Activated naive CD8-positive, alpha-beta T cell treated with anti-CD3 and anti-CD28 coated beads, Interleukin-2, amount 10 ng/mL, durations not matched to agents 7 days and 5 days (primary cell): ENCODE results near the gene RFX1. TPM values are rescaled to one million over a fixed set of nuclear protein-coding genes. Genes with fewer than 3 reads are reported as not detected.
"Not testable (repeated sequence)": the region's sequence is repeated elsewhere in the genome, so short reads cannot be mapped to it uniquely, and the experiment has no call there.

ENCODE experiments used
- ATAC-seq: fragments of 150-1000 bp; cut with Tn5 transposase; one replicate; pipeline ENCODE4 v1.10.0; 2021; ENCODE audit warnings: low read depth, moderate library complexity
- POLR2A ChIA-PET: fragments of 350-600 bp; sonication (Branson Sonifier 250); formaldehyde crosslinking; loops from one replicate; lab custom pipeline; 2021; ENCODE audit warnings: antibody characterized with exemption; lab: Charles Lee
- DNase-seq: peaks from one replicate; pipeline ENCODE4 v3.0.0; 2021
- H3K27ac Mint-ChIP-seq: one replicate; pipeline ENCODE4 v1.8.0; 2022; ENCODE audit warnings: mild to moderate bottlenecking, mixed read lengths
- H3K27me3 Mint-ChIP-seq: one replicate; pipeline ENCODE4 v1.8.0; 2022; ENCODE audit warnings: mild to moderate bottlenecking, moderate library complexity, mixed read lengths
- H3K36me3 Mint-ChIP-seq: one replicate; pipeline ENCODE4 v1.8.0; 2021; ENCODE audit warnings: mild to moderate bottlenecking, mixed read lengths
- H3K4me1 Mint-ChIP-seq: one replicate; pipeline ENCODE4 v1.8.0; 2021; ENCODE audit warnings: mixed read lengths
- H3K4me3 Mint-ChIP-seq: one replicate; pipeline ENCODE4 v1.8.0; 2022; ENCODE audit warnings: mild to moderate bottlenecking, moderate library complexity, mixed read lengths
- H3K9me3 Mint-ChIP-seq: one replicate; pipeline ENCODE4 v1.8.0; 2021; ENCODE audit warnings: mixed read lengths
- total RNA-seq, 2 experiments: library from RNA; stranded (reverse); gene quantifications; one replicate each; pipeline ENCODE4 v1.2.3, GENCODE V29; 2021

Gene RFX1
- total RNA-seq, 2 experiments from 2014 or later, result 17.7 to 22.2 TPM

DNA sequence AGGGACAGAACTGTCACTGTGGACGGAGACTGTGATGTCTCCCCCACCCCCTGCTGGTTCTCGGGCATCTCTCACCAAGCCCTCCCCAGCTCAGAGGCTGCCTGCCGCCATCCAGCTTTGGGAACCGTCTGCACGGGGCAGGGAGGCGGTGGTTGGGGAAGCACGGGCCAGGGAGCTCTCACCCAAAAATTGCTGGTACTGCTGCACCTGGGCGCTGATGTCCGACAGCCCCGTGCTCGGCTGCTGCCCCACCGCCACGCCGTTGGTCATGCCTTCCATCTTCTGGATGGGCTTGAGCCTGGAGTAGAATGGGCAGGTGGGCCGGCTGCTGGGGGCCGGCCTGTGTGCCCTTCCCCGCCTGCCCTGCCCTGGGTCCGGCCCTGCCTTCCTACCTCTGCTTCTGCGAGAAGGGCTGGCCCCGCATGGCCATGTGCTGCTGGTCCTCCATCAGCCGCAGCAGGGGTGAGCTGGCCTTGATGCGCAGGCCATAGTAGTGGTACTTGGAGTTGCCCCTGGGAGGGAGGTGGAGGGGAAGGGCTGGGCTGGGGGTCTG lies 37.7 kb downstream of the RFX1 start:
- Mint-ChIP-seq H3K36me3 (peaks cover 6% of the 10 kb centered on the region), H3K27ac (no peak overlapping the region), H3K27me3 (no peaks in the 10 kb centered on the region), H3K4me1 (no peaks in the 10 kb centered on the region), H3K4me3 (no peak overlapping the region), H3K9me3 (no peaks in the 10 kb centered on the region)
- POLR2A ChIA-PET, result interaction anchor here (1.2 kb wide), 1 partner anchor 64 kb away, joined by 5 read pairs; no protein-coding TSS in a partner anchor
- DNase-seq, result no peak
- no peak for ATAC-seq

DNA sequence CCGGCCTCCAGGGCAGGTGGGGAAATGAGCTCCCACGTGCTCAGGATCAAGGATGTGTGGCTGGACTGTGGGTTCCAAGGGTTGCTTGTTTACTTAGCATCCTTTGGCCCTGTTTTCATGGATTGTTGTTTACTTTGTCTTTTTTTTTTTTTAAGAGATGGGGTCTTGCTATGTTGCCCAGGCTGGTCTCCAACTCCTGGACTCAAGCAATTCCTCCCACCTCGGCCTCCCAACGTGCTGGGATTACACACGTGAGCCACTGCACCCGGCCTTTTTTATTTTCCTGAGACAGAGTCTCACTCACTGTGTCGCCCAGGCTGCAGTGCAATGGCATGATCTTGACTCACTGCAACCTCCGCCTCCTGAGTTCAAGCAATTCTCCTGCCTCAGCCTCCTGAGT lies 38.9 kb downstream of the RFX1 start:
- POLR2A ChIA-PET, ATAC-seq, H3K9me3 Mint-ChIP-seq, H3K27ac Mint-ChIP-seq, H3K27me3 Mint-ChIP-seq, H3K4me1 Mint-ChIP-seq, DNase-seq, H3K4me3 Mint-ChIP-seq, H3K36me3 Mint-ChIP-seq: not testable (repeated sequence)

DNA sequence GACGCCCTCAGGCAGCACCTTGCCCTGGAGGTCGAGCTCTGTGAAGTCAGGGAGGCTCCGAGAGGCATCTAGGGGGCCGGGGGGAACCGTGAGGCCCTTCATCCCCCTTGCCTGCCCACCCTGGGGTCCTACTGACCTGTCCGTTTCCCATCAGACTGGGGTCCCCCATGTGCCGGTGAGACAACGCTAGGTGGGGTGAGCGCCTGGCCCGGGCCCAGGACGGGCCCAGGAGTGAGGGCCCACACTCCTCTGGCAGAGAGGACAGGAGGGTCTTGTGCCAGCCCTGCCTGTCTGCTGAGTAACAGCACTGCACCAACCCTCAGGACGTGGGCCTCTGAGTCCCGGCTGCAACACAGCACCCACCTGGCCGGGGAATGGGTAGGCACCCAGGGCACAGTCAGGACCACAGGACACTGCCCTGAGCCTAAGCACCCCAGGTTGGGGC lies 39.4 kb downstream of the RFX1 start:
- POLR2A ChIA-PET, result no interaction called here
- no peak for ATAC-seq
- no peak overlapping the region for H3K4me3 Mint-ChIP-seq
- H3K36me3 Mint-ChIP-seq, result peaks cover 4% of the 10 kb centered on the region
- no peaks in the 10 kb centered on the region for H3K4me1 Mint-ChIP-seq
- no peaks in the 10 kb centered on the region for H3K27me3 Mint-ChIP-seq
- no peaks in the 10 kb centered on the region for H3K9me3 Mint-ChIP-seq
- no peak overlapping the region for H3K27ac Mint-ChIP-seq
- no peak for DNase-seq

DNA sequence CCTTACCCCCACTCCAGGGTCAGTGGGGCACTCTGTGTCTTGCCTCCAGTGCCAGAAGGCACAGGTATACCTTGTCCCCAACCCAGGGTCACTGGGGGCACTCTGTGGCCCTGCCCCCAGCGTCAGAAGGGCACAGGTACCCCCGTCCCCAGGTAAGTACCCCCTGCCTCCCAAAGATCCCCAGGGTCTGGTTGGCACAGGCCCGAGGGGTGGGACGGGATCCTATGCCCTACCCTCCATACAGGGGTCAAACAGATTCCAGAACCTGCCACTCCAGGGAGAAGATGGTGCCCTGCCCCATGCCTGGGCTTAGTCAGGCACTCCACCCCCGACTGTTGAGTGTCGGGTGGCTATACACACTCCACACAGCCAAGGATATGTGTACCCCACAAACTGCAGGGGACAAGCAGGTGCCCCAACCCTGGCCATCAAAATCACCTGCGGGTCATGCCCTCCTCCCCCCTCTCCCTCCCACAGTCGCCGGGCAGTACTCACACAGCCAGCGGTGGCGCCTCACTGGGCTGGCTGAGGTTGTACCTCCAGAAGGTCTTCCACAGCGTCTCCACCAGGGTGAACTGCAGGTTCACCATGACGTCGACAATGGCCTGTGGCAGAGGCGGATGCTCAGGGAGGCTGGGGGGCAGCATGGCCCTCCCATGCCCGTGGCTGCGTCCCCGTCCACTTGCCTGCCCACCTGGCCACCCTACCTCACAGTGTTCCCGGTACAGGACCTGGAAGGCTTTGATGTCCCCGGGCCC lies 40.0 kb downstream of the RFX1 start:
- POLR2A ChIA-PET, result no interaction called here
- peaks cover 4% of the 10 kb centered on the region for H3K36me3 Mint-ChIP-seq
- H3K4me3 Mint-ChIP-seq, result no peak overlapping the region
- H3K27ac Mint-ChIP-seq, result no peak overlapping the region
- DNase-seq (no peak), ATAC-seq (no peak)
- H3K27me3 Mint-ChIP-seq, result no peaks in the 10 kb centered on the region
- no peaks in the 10 kb centered on the region for H3K9me3 Mint-ChIP-seq
- no peaks in the 10 kb centered on the region for H3K4me1 Mint-ChIP-seq

DNA sequence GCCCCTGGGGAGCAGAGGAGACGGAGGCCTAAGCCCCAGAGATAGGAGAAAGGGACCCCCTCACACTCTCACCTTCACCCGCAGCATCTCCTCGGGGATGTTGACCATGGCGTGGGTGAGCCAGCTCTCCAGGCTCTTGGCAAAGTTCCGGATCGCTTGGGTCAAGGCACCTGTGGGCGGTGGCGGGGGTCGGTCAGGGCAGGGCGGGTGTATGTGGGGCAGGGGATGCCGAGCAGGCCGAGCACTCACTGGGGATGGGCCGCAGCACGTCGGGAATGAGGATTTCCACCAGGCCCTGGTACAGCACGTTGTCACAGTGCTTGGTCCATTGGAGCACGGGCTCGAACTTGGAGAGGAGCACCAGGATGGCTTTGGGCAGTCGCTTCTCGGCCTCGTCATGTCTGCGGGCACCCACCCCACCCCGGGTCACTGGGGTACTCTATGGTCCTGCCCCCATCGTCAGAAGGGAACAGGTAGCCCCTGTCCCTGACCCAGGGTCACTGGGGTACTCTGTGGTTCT lies 40.7 kb downstream of the RFX1 start:
- ATAC-seq, result no peak
- Mint-ChIP-seq H3K4me1 (no peaks in the 10 kb centered on the region), H3K27me3 (no peaks in the 10 kb centered on the region), H3K4me3 (no peak overlapping the region), H3K27ac (no peak overlapping the region), H3K36me3 (peaks cover 4% of the 10 kb centered on the region), H3K9me3 (no peaks in the 10 kb centered on the region)
- POLR2A ChIA-PET, result no interaction called here
- DNase-seq, result no peak

DNA sequence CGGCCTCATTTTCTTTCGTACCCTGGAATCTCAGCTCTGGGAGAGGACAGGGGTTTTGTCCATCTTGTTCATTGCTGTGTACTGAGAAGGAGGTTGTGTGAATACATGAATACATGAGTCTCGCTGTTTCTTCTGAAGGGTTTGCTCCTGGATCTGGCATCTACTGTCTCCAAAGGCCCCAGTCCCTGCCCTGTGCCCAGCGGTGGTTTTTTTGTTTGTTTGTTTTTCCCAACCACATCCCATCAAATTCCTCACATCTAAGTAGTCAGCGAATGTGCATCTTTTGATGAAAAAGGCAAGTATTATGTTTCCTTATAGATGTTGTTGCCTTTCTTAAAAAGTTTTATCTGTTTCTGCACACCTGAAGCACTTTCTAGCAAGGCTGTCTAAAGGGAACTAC lies 41.3 kb downstream of the RFX1 start:
- no peak overlapping the region for H3K4me3 Mint-ChIP-seq
- no peaks in the 10 kb centered on the region for H3K4me1 Mint-ChIP-seq
- peak overlapping the region; percentile 61 for H3K27ac Mint-ChIP-seq
- no peak for ATAC-seq
- H3K36me3 Mint-ChIP-seq, result peaks cover 4% of the 10 kb centered on the region
- DNase-seq, result no peak
- POLR2A ChIA-PET, result interaction anchor here (0.6 kb wide), 1 partner anchor 38 kb away, joined by 3 read pairs; no protein-coding TSS in a partner anchor
- H3K9me3 Mint-ChIP-seq, result no peaks in the 10 kb centered on the region
- H3K27me3 Mint-ChIP-seq, result no peaks in the 10 kb centered on the region

DNA sequence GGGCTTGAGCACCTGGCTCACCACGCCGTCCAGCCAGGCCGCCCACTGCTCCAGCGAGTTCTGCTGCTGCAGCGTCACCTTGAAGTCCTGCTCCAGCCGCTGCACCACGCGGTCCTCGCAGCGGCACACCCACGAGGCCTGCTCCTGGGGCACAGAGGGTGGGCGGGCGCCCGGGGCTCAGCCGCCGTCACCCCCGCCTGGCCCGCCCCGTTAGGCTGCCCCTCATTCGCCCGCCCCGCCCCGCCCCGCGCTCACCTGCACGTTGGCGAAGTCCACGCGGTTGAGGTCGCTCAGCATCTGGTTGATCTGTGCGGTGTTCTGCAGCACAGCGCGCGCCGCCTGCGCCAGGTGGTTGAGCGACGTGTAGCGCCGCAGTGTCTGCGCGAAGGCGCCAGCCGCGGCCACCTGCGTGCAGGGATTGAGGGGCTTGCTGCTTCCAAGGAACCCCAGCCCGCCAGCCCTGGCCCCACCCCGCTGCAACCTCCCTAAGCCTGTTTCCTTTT lies 42.5 kb downstream of the RFX1 start:
- no peak overlapping the region for H3K27ac Mint-ChIP-seq
- no peaks in the 10 kb centered on the region for H3K9me3 Mint-ChIP-seq
- DNase-seq (no peak), ATAC-seq (no peak)
- POLR2A ChIA-PET, result interaction anchor here (0.6 kb wide), 1 partner anchor 59 kb away, joined by 5 read pairs; no protein-coding TSS in a partner anchor
- H3K27me3 Mint-ChIP-seq, result no peaks in the 10 kb centered on the region
- H3K4me3 Mint-ChIP-seq, result no peak overlapping the region
- H3K4me1 Mint-ChIP-seq, result no peaks in the 10 kb centered on the region
- H3K36me3 Mint-ChIP-seq, result no peaks in the 10 kb centered on the region

DNA sequence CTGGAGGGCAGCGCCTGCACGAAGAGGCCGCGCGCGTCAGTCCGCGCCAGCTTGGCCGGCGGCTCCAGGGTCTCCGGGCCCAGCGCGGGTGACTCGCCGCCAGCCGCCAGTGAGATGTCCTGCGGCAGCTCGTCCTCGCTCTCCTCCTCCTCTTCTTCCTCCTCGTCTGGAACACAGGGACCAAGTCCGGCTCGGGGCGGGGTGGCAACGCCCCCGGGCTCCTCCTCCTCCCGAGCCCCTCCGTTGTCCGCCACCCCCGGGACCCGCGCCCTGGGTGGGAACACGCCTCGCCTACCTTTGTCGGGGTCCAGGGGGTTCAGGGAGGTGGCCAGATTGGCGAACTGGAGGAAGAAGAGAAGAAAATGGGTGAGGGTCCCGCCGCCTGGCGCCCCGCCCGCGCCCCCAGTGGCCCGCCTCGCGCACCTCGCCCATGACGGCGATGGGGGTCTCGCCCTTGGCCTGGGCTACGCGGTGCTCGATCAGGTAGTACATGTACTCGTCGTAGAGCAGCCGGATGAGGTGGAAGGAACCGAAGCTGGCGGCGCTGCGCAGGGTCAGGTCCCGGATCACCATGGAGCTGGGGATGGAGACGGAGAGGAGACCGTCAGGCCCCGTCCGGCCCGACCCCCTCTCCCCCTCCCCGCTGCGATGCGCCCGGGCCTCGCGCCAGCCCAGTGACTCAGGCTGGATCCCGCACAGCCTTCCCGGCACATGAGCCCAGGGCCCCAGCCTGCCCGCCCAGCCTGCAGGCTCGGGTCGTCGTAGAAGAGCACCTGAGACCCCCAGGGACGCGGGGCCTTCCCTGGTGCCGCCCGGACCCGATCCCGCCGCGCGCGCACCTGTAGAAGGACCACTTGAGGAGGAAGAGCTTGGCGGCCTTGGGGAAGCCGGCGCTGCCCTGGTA lies 43.2 kb downstream of the RFX1 start:
- Mint-ChIP-seq H3K9me3 (no peaks in the 10 kb centered on the region), H3K27ac (no peak overlapping the region), H3K4me1 (no peaks in the 10 kb centered on the region), H3K27me3 (no peaks in the 10 kb centered on the region), H3K36me3 (no peaks in the 10 kb centered on the region), H3K4me3 (no peak overlapping the region)
- no peak for ATAC-seq
- POLR2A ChIA-PET, result interaction anchor here (0.6 to 2.7 kb wide), 5 partner anchors 10 to 60 kb away, joined by 3 to 10 read pairs (median 5); partner anchors contain the start of gene DCAF15
- DNase-seq, result no peak

DNA sequence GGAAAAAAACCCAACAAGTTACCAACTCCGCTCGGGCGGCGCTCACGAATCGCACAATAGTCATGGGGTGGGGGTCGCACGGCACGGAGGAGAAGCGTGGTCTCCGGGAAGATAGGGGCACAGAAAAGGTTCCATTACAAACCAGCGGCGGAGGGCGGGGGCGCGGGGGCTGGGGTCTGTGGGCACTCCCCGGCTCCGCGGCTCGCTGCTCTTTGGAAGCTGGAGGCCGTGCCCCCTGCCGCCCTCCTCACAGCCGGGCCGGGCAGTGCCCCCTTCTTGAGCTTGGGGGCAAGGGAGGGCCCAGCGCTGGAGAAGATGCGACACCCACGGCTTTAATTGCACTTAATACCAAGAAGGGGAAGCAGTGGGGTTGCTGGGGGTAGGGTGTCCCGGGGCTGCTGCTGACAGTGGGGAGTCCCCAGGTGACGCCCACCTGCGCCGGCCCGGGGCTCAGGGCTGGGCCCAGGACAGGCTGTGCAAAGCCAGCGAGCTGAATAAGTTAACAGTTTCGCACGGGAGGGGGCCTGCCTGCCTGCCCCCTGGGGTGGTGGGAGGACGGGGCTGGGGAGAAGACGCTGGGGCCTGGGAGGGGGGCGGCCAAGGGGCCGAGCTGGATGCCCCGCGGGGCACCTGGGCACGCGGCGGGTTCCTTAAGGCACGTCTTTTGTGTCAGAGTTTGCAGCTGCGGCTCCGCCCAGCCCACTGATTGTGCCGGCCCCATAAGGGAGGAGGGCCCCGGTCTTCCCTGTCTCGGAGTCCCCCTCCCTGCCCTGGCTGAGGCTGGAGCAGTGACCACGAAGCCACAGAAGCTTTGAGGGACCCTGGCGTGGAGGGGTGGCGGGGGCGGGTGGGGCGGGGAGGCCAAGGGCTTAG lies 44.1 kb downstream of the RFX1 start:
- POLR2A ChIA-PET, result interaction anchor here (0.6 to 2.7 kb wide), 5 partner anchors 9 to 53 kb away, joined by 3 to 10 read pairs (median 4); partner anchors contain the start of gene DCAF15
- no peak overlapping the region for H3K4me3 Mint-ChIP-seq
- no peaks in the 10 kb centered on the region for H3K27me3 Mint-ChIP-seq
- H3K4me1 Mint-ChIP-seq, result peaks cover under 1% of the 10 kb centered on the region
- H3K9me3 Mint-ChIP-seq, result no peaks in the 10 kb centered on the region
- no peak overlapping the region for H3K27ac Mint-ChIP-seq
- no peak for ATAC-seq
- peaks cover under 1% of the 10 kb centered on the region for H3K36me3 Mint-ChIP-seq
- no peak for DNase-seq

DNA sequence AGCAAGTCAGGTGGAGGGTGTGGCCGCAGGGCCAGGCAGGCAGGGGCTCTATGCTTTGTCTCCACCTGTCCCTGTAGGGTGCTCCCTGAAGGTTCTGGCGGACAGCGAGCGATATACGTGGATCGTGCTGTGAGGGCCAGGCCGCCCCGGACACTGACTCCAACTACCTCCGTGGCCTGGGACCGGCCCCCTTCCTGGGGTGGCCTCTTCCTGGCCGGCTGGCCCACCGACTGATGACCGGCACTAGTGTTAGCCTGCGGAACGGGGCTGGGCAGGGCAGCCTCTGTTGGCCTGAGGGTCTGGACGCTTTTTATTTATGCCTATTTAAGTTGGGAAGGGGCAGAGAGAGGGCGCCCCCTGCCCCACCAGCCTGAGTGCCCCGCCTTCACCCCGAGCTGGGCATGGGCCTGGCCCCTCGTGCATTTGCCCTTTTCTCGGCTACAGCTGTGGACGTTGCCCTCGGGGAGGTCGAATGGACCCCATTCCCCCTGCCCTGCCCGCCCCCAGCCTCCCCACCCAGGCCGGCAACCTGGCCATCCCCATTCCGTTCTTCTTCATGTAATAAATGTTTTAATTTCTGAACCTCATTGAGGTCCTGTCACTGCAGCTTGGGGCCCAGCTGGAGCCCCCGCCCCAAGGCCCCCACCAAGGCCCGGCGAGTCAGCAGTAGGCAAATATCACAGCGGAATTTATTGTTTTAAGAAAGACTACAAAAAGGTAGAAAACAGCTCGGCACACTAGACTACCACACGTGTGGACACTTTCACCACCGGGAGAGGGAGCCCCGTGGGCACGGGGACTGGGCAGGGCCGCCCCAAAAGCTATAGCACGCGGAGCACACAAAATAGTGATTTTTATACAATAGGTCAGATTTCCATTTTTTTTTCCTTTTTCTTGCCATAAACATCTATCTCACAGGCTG lies 45.0 kb downstream of the RFX1 start:
- POLR2A ChIA-PET, result interaction anchor here (1.2 to 2.7 kb wide), 4 partner anchors 8 to 71 kb away, joined by 4 to 10 read pairs (median 6); partner anchors contain the start of gene DCAF15
- DNase-seq (no peak), ATAC-seq (no peak)
- H3K9me3 Mint-ChIP-seq, result no peaks in the 10 kb centered on the region
- H3K4me3 Mint-ChIP-seq, result no peak overlapping the region
- H3K27me3 Mint-ChIP-seq, result no peaks in the 10 kb centered on the region
- H3K27ac Mint-ChIP-seq, result no peak overlapping the region
- peaks cover 1% of the 10 kb centered on the region for H3K4me1 Mint-ChIP-seq
- H3K36me3 Mint-ChIP-seq, result peaks cover 2% of the 10 kb centered on the region
